ENCODE data around the gene ELP5.

The ELP5 gene

GRCh38 chr17:7252176-7253043 is at the start of gene ELP5:
TSS of gene ELP5 (plus strand) at chr17:7252215. CDS start at chr17:7252551, 336 bp downstream.
- peak; percentile 95 for DNase-seq (ENCODE audit: low read depth)
- peak within 1 kb of the TSS; percentile 96 for H3K4me3 ChIP-seq (ENCODE audit: low read depth, low read length)
- no peak for TF ChIP-seq CTCF (conservative IDR thresholded peaks at IDR 0.05; ENCODE audit: low read depth, low read length)

- no peak overlapping the region for H3K4me3 ChIP-seq (ENCODE audit: low read depth, low read length)
- DNase-seq (ENCODE audit: low read depth) = no peak
- no peak for TF ChIP-seq CTCF (conservative IDR thresholded peaks at IDR 0.05; ENCODE audit: low read depth, low read length)
Observed at GRCh38 chr17:7203391-7203790, 48.6 kb upstream of the ELP5 start.

- no peak for DNase-seq (ENCODE audit: low read depth)
- TF ChIP-seq CTCF (conservative IDR thresholded peaks at IDR 0.05; ENCODE audit: low read depth, low read length) = no peak
- peak overlapping the region; percentile 70 for H3K4me3 ChIP-seq (ENCODE audit: low read depth, low read length)
Observed at GRCh38 chr17:7204336-7204735, 47.7 kb upstream of the ELP5 start.

- no peak for TF ChIP-seq CTCF (conservative IDR thresholded peaks at IDR 0.05; ENCODE audit: low read depth, low read length)
- H3K4me3 ChIP-seq (ENCODE audit: low read depth, low read length) = peak overlapping the region; percentile 70
- DNase-seq (ENCODE audit: low read depth) = peak; percentile 93
Observed at GRCh38 chr17:7204828-7205461, 47.1 kb upstream of the ELP5 start.

GRCh38 chr17:7205561-7205960 is 46.5 kb upstream of the ELP5 start:
- TF ChIP-seq CTCF (conservative IDR thresholded peaks at IDR 0.05; ENCODE audit: low read depth, low read length) = no peak
- no peak for DNase-seq (ENCODE audit: low read depth)
- peak overlapping the region; percentile 70 for H3K4me3 ChIP-seq (ENCODE audit: low read depth, low read length)

GRCh38 chr17:7207120-7208001 is 44.7 kb upstream of the ELP5 start:
- no peak for DNase-seq (ENCODE audit: low read depth)
- no peak overlapping the region for H3K4me3 ChIP-seq (ENCODE audit: low read depth, low read length)
- no peak for TF ChIP-seq CTCF (conservative IDR thresholded peaks at IDR 0.05; ENCODE audit: low read depth, low read length)

Data from choroid plexus epithelial cell (primary cell).